GM18508 (cell line): Measurements from ENCODE around the gene FOXF1.

Experiments used
- ATAC-seq: cut with Tn5 transposase; IDR thresholded peaks from one replicate; pipeline ENCODE4 v1.9.1; 2021; ENCODE audit warnings: moderate number of reproducible peaks; ENCODE audit not compliant: insufficient read depth, unreplicated experiment

Gene FOXF1

DNA sequence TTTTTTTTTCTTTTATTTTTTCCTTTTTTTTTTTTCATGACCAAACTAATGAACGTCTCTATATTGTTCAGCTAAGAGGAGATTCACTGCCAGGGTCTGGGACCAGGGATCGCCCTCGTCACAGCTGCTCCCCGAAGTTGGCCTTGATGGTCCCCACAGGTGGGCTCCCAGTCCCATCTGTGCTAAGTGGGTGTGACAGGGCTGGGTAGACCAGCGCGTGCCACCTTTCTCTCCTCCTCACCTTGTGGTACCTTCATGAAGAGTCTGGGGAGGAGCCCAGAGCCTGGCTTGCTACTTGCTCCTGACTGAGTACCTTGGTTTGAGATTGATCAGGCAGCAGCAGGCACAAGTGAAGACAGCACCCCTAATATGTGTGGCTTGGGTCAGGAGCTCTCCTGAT is 6.5 kb upstream of the FOXF1 start:
- no peak for ATAC-seq

DNA sequence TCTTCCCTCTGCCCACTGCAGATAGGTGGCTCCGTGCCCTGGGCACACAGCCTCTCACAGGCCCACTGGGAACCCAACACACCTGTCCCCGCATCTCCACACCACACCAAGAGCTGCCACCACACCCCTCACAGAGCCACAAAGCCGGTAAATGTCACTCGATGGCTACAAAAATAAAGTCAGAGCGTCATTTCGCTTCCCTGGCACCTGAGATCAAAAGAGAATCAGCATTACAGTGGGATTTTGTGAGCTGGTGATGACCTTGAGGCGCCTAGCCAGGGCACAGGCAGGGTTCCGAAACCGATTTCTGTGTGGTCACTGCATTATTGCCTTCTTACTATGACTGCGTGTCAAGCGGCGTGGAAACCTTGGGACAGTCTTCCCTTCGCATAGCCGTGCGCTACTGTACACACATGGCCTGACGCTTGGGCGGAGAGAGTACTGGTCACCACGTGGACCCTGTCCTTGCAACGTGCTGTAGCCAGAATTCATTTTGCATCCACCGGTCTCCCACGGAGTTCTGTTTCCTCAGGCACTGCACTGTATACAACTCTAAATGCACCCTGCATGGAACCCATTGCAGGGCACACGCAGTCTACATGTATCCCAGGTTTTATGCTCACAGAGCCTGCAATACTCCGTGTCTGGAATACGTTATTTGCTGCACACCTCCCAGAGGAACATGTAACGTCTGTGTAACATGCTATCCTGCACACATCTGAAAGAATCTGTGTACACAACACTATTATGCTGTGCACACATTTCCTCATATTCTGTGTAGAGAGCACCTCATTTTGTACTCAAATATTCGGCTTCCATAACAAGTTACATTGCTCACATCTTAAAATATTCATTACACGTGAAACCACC is 5.8 kb upstream of the FOXF1 start:
- no peak for ATAC-seq

DNA sequence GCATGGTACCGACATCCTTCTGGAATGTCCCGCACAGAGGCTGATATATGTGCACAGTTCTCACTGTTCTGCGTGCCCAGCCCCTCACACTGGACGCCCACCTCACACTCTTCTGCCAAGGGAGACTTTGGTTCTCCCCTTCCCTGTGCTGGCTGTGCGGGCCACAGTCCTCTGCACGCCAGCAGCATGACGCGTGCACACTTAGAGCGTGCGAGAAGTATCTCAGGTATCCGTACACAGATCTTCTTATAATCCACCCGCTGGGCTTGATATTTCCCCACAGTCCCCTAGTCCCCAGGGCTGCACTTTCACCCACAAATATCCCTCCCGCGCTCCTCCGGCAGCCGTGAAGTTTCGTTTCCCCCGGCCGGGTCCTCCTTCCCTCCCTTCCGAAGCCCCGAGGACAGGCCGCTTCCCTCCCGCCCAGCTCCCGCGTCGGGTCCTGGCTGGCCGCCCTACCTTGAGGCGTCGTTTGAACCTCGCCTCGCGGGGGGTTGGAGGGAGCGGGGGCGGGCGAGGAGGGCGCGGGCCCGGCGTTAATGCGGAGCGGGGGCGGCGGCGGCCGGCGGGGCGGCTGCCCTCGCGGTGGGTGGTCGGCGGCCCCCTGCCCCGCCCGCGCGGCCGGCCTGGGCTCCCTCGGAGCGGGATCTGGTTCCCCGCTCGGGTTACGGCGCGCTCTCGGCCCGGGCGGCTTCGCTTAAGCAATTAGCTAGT is 5.0 kb upstream of the FOXF1 start:
- ATAC-seq: no peak

DNA sequence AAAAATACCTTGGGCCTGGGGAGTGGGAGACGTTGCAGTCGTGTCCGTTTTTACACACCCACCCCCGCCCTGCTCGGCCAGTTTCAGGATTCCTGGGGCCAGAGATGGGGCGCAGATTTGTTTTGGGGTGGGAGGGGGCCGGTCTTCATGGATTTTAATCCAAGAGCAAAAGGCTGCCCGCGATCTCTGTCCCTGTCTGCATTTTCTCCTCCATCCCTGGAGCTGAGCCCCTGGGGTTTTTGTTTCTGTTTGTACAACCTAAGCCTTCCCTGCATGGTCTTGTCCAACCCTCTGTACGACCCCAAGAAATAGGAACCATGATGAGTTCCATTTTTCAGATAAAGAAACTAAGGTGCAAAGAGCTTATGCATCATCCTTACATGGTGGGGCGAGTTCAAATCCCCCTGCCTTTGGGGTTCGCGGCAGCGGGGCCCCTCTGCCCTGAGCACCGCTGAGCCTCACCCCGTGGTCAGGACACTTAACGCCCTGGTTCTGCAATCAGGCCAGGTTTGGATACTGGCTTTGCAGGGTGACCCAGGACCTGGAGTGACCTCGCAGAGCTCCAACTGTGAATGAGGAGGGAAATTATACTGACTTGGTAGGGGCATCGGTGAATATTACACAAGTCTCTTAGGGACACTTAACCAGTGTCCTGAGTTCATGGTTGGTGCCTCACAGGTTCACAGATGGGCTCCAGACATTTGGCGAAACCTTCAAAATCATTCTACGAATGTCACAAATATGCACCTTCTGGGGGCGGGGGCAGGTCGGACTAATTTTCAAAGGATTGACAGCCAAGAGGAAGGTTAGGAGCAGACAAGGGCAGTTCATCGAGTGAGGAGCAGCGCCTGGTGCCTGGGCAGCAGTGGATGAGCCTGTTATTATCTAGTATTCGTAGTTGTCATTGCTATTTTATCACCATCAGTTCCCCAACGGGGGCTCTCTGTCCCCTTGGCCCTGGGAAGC is 4.1 kb upstream of the FOXF1 start:
- ATAC-seq: no peak

DNA sequence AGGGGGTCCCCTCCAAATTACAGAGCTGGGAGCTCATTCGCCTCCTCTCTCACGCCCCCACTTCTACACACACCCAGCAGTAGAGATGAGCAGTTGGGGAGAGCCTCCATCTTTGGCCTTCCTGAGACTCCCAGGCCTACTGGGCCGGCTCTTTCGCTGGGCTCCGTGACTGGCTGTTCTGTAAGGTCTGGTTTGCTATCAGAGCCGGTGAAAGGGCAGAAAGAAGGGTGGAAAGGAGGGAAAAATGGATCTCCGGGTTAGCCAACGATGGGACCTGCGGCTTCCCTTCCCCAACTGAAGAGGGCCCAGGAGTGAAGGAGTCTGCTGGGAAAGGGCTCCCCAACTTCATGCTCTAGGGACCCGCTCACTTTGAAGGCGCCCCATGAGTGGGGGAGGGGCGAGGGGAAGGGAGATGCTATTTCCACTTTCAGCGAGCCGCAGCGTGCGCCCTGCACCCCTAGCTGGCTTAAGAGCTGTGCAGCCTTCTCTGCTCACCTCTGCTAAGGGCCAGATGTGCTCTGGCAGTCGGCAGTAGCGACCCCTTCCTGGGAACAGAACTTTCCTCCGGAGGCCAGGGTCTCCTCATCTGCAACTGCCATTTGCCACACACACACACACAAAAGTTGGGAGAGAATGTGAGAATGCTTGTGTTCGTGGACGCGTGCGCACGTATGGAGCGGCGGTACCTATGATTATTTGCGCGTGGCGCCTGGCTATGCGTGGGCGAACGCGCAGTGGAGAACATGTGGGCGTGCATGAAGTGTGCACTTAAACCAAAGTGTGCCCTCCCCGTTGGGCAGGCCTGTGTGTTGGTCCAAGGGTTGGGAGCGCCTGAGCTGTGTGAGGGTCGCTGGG is 2.9 kb upstream of the FOXF1 start:
- no peak for ATAC-seq

DNA sequence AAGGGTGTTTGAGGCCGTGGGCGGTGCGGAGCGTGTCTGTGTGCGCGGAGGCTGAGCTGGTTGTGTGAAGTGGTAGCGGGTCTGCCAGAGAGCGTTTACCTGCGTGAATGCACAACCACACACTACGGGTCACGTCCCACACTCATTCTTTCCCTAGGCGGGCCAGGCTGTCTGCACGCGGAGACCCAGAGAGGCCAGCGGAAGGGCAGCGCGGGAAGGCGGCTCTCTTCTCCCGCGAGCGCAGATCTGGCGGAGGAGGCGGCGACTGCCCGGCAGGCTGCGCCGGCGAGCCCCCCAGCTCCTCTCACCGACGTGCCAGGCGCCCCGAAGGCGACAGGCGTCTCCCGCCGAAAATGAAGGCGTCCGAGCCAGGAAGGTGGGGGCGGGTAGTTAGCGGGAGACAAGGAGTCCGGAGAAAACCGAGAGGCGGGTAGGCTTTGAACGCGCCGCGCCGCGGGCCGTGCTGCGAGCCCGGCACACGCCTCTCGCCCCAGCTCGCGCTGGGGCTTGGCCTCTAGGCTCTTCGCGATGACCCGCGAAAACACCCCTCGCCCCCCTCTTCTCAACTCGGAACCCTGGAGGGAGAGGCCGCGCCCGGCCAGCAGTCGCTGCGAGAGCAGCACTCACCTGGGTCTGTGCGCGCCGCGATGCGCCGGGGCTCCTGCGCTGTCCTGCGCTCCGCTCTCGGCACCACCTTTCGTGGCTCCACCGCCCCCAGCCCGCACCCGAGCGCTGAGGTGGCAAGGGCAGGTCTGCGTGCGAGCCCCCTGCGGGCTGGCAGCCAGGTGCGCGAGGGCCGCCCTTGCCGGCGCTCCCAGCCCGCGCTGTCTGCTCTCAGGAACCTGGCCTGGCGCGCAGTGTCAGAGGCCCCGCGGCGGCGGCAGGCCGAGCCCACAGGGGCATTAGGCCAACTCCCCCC is 2.0 kb upstream of the FOXF1 start:
- ATAC-seq: no peak

DNA sequence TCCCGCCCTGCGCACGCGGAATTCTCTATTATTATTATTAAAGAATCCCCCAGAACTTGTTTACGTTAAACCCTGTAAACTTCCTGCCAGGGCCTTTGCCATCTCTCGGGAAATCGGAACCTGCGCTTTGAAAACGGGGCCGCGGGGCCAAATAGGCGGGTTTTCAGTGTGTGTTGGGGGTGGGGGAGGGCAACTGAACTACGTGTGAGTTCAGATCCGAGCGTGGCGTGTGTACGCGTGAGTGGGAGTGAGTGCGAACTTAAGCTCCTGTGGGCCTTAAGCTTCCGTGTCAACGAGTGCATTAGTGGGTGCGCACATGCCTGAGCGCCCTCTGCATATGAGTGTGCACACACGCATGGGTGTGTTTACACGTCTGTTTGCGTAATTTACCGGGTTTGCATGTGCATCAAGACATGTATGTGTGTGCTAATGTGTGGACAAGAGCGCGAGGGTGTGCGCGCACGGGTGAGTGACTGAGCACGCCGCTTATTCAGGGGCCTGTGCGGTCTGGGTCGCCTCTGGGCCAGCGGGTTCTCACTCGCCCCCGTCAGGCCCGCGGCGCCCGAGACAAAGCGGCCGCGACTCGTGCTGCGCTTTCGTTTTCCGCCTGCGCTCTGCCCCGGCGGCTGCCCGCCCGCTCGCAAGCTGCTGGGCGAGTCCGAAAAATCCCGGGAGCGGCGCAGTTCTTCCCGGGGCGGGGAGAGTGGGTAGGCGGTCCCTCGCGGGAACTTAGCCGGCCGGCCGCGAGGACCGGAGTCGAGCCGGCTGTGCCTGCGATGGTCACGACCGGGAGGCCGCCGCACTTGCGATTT is 1.2 kb upstream of the FOXF1 start:
- ATAC-seq: no peak

DNA sequence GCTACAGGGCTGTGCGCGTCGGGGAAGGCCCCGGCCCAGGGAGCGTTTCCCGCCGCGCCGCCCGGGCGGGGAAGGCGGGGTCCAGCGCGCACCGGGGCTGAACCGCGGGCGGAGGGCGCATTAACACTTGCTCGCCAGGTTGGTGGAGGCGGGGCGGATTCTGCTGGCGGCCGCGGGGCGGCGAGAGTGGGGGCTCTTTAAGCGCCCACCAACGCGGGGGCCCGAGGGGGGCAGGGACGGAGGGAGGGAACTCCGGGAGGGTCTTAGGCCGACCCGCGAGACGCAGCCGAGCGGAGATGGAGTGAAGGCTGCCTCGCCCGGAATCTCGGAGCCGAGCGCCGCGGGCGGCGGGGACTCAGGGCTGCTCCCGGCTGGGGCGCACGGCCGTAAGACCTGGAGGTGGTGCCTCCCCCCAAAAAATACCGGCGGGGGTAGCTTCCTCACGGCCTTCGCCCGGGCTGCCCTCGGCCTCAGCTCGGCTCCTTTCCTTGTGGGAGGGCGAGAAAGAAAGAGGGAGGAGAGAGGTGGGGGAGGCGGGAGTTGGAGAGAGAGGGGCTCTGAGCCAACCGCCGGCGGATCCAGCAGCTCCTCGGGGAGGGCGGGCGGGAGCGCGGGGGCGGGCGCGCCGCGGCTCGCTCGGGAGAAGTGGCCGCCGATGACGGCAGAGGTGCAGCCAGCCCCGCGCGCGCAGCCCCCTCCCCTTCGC is 415 bp upstream of the FOXF1 start:
- ATAC-seq: no peak

DNA sequence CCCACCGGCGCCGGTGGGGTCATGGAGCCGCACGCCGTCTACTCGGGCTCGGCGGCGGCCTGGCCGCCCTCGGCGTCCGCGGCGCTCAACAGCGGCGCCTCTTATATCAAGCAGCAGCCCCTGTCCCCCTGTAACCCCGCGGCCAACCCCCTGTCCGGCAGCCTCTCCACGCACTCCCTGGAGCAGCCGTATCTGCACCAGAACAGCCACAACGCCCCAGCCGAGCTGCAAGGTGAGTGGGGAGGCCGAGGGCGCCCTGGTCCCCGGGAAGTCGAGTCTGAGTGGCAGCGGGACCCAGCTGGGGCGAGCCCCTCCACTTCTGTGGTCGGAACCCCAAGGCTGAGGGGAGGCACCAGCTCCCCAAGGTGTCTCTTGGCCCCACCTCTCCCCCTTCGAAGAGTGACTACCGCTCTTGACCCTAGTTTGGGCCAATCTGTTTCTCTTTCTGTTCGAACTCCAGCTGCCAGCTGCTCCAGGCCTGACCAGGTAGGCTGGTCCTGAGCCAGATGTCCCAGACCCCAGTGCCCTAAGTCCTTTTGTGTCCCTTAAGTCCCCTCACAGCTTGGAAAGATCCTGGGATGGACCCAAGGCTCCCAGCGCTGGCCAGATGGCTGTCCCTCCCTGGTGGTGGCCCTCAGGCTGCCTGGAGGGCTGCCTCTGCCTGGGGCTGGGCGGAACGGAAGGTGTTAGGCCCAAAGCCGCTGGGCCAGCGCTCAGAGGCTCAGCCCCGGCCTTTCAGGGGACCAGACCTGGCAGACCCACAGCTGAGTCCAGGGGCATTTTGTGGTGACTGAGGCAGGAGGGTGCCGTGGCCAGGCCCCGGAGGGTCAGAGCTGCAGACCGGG is 1.2 kb downstream of the FOXF1 start:
- no peak for ATAC-seq

DNA sequence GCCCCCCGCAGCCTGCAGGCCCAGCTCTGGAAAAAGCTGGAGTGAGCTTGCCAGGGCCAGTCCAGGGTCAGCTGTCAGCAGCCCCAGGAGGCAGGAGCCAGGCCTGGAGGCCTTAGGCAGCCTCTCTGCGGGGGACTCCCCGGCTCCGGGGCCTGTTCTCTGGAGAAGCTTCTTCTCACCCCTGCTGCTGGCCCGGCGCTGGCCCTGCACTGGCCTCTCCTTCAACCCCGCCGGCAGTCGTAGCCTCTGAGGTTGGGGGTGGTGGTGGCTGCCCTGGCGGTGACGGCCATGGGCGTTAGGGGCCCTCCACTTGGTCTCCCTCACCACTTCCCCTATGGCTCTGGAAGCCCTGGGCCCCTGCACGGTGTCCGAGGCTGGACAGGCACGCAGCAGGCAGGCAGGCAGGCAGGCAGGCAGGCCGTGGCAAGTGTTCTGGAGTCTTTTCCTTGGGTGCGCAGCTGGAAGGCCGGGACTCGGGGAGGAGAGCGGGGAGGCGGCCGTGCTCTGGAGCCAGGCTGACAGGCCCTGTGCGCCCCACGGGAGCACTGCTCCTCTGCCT is 2.1 kb downstream of the FOXF1 start:
- no peak for ATAC-seq

DNA sequence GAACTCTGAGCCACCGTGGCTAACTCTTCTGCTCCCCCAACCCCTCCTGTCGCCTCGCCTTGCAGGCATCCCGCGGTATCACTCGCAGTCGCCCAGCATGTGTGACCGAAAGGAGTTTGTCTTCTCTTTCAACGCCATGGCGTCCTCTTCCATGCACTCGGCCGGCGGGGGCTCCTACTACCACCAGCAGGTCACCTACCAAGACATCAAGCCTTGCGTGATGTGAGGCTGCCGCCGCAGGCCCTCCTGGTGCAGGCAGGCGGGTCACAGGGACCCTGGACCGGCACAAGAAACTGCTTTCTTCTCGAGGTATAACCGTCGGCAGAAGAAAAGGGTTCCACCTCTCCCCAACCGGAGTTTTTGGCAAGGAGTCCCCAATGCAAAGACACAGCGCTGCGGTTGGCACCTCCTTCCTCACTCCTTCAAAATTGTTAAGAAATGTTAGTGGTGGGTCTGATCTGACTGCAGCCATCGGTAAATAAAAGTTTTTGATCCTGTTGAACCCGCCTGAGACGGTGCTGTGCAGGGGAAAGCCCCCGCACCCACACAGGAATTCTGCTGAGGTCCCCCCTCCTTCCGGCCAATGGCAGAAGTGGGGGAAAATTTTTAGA is 2.6 kb downstream of the FOXF1 start:
- no peak for ATAC-seq

DNA sequence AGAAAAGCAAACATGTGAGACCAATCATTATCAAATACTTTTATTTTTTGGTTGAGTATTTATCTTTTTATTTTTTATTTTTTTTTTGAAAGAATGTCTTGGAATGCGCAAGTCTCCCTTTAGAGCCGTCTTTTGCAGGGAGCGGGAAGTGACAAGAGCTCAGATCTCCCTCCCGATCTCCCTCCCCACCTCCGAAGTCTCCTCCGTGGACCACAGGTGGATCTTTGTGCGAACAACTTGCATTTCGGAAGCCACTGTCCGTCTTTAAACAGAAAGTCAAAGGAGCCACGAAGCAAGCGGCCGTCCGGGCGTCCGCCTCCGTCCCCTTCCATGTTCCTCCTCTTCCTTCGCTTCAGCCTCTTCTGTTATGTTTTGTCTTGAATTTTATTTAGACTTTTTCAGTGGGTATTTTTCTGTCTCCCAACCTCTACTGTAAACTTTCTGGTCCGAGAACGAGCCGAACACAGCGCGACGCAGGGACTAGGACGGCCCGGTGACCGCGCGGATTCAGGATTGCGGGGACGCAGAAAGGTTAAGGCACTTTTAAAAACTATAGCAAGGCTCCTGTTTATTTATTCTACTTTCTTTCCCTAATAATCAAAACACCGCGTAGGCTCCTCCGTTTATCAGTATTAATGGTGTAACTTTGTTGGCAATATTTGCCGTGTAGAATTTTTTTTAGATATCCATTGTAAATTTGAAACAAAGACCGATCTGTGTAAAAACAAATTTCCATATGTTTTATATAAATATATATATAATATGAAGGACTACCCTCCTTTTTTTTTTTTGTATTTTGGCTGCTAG is 3.3 kb downstream of the FOXF1 start:
- ATAC-seq: no peak

DNA sequence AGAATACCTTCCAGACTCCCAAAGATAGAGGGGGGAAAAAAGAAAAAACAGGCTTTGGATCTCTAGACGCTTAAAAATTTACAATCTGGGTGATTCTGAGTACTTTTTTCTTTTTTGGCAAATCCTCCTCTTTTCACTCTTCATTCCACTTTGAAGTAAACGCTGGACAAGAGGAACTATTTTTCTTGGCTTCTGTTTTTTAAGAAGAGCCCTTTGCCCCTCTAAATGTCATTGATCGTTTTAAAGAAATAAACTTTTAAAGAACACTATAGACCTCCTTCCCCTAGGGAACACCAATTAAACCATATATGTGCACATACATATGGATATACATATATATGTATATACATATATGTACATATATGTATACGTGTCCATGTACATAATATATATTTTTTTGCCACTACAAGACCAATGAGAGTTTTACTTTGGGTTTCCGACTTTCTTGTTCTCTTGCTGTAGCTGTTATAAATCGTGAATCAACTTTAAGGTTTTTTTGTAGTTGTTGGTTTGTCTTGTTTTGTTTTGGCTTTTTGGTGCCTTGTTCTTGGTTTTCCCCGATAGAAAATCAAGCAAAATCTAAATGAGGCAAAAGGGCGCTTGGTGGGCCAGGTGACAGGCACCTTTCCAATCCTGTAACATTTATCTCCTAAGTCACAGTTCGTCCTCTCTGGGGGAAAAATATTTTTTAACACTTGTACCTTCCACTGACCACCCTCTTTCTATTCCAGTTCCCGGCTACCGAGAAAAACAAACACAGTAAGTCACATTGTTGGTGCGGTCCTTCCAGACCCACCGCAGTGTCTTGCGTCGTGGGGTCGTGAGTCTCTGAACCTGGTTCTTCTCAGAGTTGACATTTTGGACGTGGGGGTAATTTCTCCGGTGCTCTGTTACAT is 4.4 kb downstream of the FOXF1 start:
- no peak for ATAC-seq

DNA sequence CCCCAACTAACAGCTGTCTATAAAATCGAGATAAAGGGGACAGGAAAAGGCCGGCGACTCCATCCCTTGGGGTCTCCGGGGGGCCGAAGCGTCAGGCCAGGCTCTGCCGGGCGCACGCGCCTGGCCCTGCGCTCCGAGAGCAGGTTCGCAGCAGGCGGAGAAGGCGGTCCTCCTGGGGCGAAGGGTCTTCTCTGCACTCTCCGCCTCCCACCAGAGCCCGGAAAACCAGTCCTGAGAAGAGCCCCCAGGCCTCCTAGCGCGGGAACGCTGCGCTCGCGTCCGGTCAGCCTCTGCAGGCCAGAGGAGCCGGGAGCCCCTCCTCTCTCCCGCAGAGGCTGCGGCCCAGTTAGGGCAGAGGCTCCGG is 5.1 kb downstream of the FOXF1 start:
- ATAC-seq: no peak
